ENCODE results near the gene CRELD2. TPM values are rescaled to one million over a fixed set of nuclear protein-coding genes. Genes with fewer than 3 reads are reported as not detected.

The CRELD2 gene
- total and polyA plus RNA-seq, 2 of the 8 experiments (the other 6 are each of a cell fraction or from before 2014, with no cell fraction given): 24.5 to 36.6 TPM

DNA sequence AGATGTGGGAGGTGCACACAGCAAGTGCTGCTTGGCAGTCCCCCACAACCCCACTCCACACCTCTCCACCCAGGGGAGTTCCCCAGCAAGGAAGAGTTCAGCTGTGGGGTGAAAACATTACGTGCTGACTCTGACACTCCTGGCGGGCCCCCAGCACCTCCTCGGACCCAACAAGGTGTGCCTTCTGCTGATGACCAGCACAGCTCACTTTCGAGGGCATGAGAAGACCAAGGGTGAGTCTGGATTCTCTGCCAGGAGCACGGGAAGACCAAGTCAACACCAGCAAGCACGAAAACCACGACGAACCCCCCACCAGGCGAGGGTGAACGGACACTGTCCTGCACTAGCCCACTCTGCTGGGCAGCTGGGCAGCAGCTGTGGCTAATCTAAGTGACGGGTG, 1.6 kb upstream of the CRELD2 start:
- H3K36me3 ChIP-seq (ENCODE audit: control insufficient read depth in 2 of 4, insufficient read depth in 4 of 4, low read length in 3 of 4): peaks cover 0 to 3% (median 2%) of the 10 kb centered on the region in 4 experiments; a peak in 3 of 8 replicates
- no peak overlapping the region for H3K18ac ChIP-seq (ENCODE audit: extremely low read depth, low read length)
- POLR2A ChIA-PET (ENCODE audit: partially characterized antibody): interaction anchor here (0.6 kb wide), 1 partner anchor 9 kb away, joined by 3 read pairs; no protein-coding TSS in a partner anchor
- TF ChIP-seq EGR1 (IDR thresholded peaks at IDR 0.05; ENCODE audit: borderline replicate concordance, low read depth, low read length) (no peak), USF2 (IDR thresholded peaks at IDR 0.05; ENCODE audit: low read length) (no peak), CHD2 (IDR thresholded peaks at IDR 0.05; ENCODE audit: low read length) (no peak), POU5F1 (IDR thresholded peaks at IDR 0.05; ENCODE audit: low read depth, low read length) (no peak), TAF1 (IDR thresholded peaks at IDR 0.05; ENCODE audit: low read depth, low read length) (no peak), JUND (IDR thresholded peaks at IDR 0.05; ENCODE audit: low read length) (no peak), SP4 (IDR thresholded peaks at IDR 0.05; ENCODE audit: low read length) (no peak), FOSL1 (IDR thresholded peaks at IDR 0.05; ENCODE audit: insufficient read depth, low read depth, low read length) (no peak), EZH2 (IDR thresholded peaks at IDR 0.05; ENCODE audit: low read depth, low read length, severe bottlenecking) (no peak), RXRA (IDR thresholded peaks at IDR 0.05; ENCODE audit: insufficient read depth, low read depth, low read length) (no peak), SIRT6 (IDR thresholded peaks at IDR 0.05; ENCODE audit: low read length) (no peak), BACH1 (IDR thresholded peaks at IDR 0.05; ENCODE audit: low read length) (no peak)
- TF ChIP-seq, protein P1, sequence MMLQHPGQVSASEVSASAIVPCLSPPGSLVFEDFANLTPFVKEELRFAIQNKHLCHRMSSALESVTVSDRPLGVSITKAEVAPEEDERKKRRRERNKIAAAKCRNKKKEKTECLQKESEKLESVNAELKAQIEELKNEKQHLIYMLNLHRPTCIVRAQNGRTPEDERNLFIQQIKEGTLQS (IDR thresholded peaks at IDR 0.05; ENCODE audit: insufficient read depth, low read depth, low read length): no peak

More for the DNA sequence above, 1.6 kb upstream of the CRELD2 start:
- Histone ChIP-seq H3K14ac (ENCODE audit: insufficient read length) (no peak overlapping the region), H3K4me2 (ENCODE audit: insufficient read depth in 1 of 2, low read depth in 2 of 2, low read length in 2 of 2) (peak overlapping the region; percentile 73 to 75), H3K56ac (replicated peaks; ENCODE audit: insufficient read length, low read depth, low read length) (no peak overlapping the region), H2BK12ac (ENCODE audit: low read depth, low read length) (no peak overlapping the region), H3K9ac (replicated peaks in 1 of 4; ENCODE audit: extremely low read depth in 1 of 4, low read depth in 3 of 4, low read length in 3 of 4) (no peak overlapping the region; a peak in 1 of 7 replicates), H2BK15ac (ENCODE audit: low read length) (peak overlapping the region; percentile 46; the same call in 1 of the 2 replicates), H2AFZ (ENCODE audit: low read length) (no peak overlapping the region), H3K4me3 (ENCODE audit: extremely low read depth in 1 of 4, insufficient read depth in 2 of 4, low read depth in 3 of 4, low read length in 4 of 4) (peak overlapping the region in 3 of 4 experiments; percentile 70 to 93 (median 70); a peak in 4 of 8 replicates), H3K9me3 (ENCODE audit: insufficient read depth in 2 of 2, low read depth in 1 of 2, low read length in 1 of 2) (no peaks in the 10 kb centered on the region), H3K4ac (replicated peaks; ENCODE audit: insufficient read length, low read depth, low read length) (no peak overlapping the region), H3K4me1 (replicated peaks in 1 of 4; ENCODE audit: control insufficient read depth in 3 of 4, insufficient read depth in 4 of 4, low read length in 3 of 4) (peaks cover 0 to 10% (median 1%) of the 10 kb centered on the region in 4 experiments; a peak in 5 of 7 replicates), H2AK5ac (ENCODE audit: low read depth, low read length) (peak overlapping the region; percentile 86; the same call in 1 of the 2 replicates), H4K91ac (replicated peaks; ENCODE audit: insufficient read length, low read length) (no peak overlapping the region), H4K5ac (ENCODE audit: insufficient read length, low read depth, low read length) (no peak overlapping the region), H3K23ac (ENCODE audit: insufficient read length) (no peak overlapping the region), H3K27ac (ENCODE audit: low read depth, low read length) (no peak overlapping the region), H4K20me1 (replicated peaks in 1 of 2; ENCODE audit: control insufficient read depth in 1 of 2, insufficient read depth in 2 of 2, low read length in 2 of 2) (peaks cover 3 to 9% of the 10 kb centered on the region in 2 experiments), H4K8ac (ENCODE audit: extremely low read depth, insufficient read depth, low read length) (no peak overlapping the region), H3K23me2 (ENCODE audit: low read depth, low read length) (peaks cover 9% of the 10 kb centered on the region; the same call in 1 of the 2 replicates), H2BK120ac (replicated peaks; ENCODE audit: low read depth, low read length) (no peak overlapping the region), H3K27me3 (replicated peaks in 1 of 4; ENCODE audit: control insufficient read depth in 3 of 4, extremely low read depth in 1 of 4, insufficient read depth in 3 of 4, low read length in 3 of 4) (no peaks in the 10 kb centered on the region; a peak in 2 of 7 replicates), H3K79me1 (ENCODE audit: low read depth, low read length) (peaks cover 3% of the 10 kb centered on the region; the same call in 1 of the 2 replicates), H2BK20ac (ENCODE audit: low read length) (no peak overlapping the region), H2BK5ac (ENCODE audit: low read depth, low read length) (no peak overlapping the region), H3K79me2 (ENCODE audit: control insufficient read depth in 1 of 2, insufficient read depth in 2 of 2, low read length in 2 of 2) (peaks cover 0 to 8% of the 10 kb centered on the region in 2 experiments; a peak in 1 of 4 replicates)
- CTCF ChIA-PET (ENCODE audit: partially characterized antibody): interaction anchor here (0.6 to 1.9 kb wide), 5 partner anchors 11 to 150 kb away, joined by 3 to 4 read pairs (median 3); no protein-coding TSS in a partner anchor
- WGBS, 2 experiments (ENCODE audit: extremely low coverage in 1 of 2, insufficient coverage in 1 of 2, insufficient read length in 1 of 2, insufficient replicate concordance in 2 of 2, low coverage in 1 of 2, low lambda C conversion rate in 2 of 2, missing lambda C conversion rate in 1 of 2): 88% methylated on average over 11 of the region's 11 CpGs; no CpG with 5 or more reads in 1 of the 2 experiments
- FAIRE-seq: no peak
- DNase-seq (ENCODE audit: low read depth in 1 of 2, low spot score in 2 of 2): no peak
